HEK293 (cell line): ENCODE measurements around the gene PDCL3.

ENCODE experiments used
- CTCF ChIA-PET: fragments of 350-600 bp; formaldehyde crosslinking; extraction: SDS; loops from one replicate; lab custom pipeline; 2021; ENCODE audit warnings: antibody characterized with exemption; lab: Yijun Ruan, JAX
- POLR2A ChIA-PET: fragments of 300-600 bp; formaldehyde crosslinking; extraction: SDS; loops from one replicate; lab custom pipeline; 2020; ENCODE audit warnings: antibody characterized with exemption, inconsistent platforms; lab: Yijun Ruan, JAX
- H3K27ac ChIP-seq: fragments of 200-500 bp; sonication (Bioruptor generic); 2 replicates; pipeline ENCODE4 v1.5.1; 2014; ENCODE audit warnings: low read depth, low read length, control low read depth, inconsistent platforms; ENCODE audit errors: extremely low read depth
- H3K36me3 ChIP-seq, 2 experiments: fragments of 200-500 bp in 1 of 2; sonication (Bioruptor generic) in 1 of 2; 1 replicate in 1 of 2; 2 replicates in 1 of 2; pipeline ENCODE4 v1.5.1; 2014 to 2017; ENCODE audit warnings: inconsistent platforms in 2 of 2, low read length in 2 of 2; ENCODE audit not compliant: control insufficient read depth in 2 of 2, insufficient read depth in 1 of 2
- H3K4me1 ChIP-seq: fragments of 200-500 bp; sonication (Bioruptor generic); 2 replicates; pipeline ENCODE4 v1.5.1; 2014; ENCODE audit warnings: mild to moderate bottlenecking, low read length, inconsistent platforms; ENCODE audit not compliant: control insufficient read depth, insufficient read depth
- H3K4me3 ChIP-seq: 2 replicates; pipeline ENCODE4 v1.5.1; 2011; ENCODE audit warnings: low read depth, mild to moderate bottlenecking, control low read depth, low read length, moderate library complexity
- H3K9me3 ChIP-seq: fragments of 200-500 bp; sonication (Bioruptor generic); 2 replicates; pipeline ENCODE4 v1.5.1; 2014; ENCODE audit warnings: low read depth, low read length, inconsistent platforms; ENCODE audit not compliant: control insufficient read depth, insufficient read depth
- HOXC10 ChIP-seq: sonication (generic); formaldehyde crosslinking; IDR thresholded peaks from 2 replicates; pipeline ENCODE4 v1.8.1; 2023; ENCODE audit warnings: mild to moderate bottlenecking, missing genetic modification reagents
- KLF8 ChIP-seq: fragments of 450-650 bp; formaldehyde crosslinking; IDR thresholded peaks from 2 replicates; pipeline ENCODE4 v1.5.1; 2016; ENCODE audit warnings: missing biosample characterization, missing genetic modification characterization
- OVOL3 ChIP-seq: fragments of 450-650 bp; formaldehyde crosslinking; IDR thresholded peaks from 2 replicates; pipeline ENCODE4 v1.5.1; 2016; ENCODE audit warnings: missing biosample characterization, missing genetic modification characterization
- REPIN1 ChIP-seq: fragments of 450-650 bp; formaldehyde crosslinking; IDR thresholded peaks from 2 replicates; pipeline ENCODE4 v1.5.1; 2017; ENCODE audit warnings: missing biosample characterization, missing genetic modification characterization, low read depth
- SCRT1 ChIP-seq: fragments of 450-650 bp; formaldehyde crosslinking; IDR thresholded peaks from 2 replicates; pipeline ENCODE4 v1.5.1; 2016; ENCODE audit warnings: missing biosample characterization, missing genetic modification characterization, borderline replicate concordance
- TRIM28 ChIP-seq: IDR thresholded peaks from 2 replicates; pipeline ENCODE4 v1.6.1; 2011; ENCODE audit warnings: low read length, control low read depth, borderline replicate concordance
- ZBTB10 ChIP-seq: fragments of 450-650 bp; formaldehyde crosslinking; IDR thresholded peaks from 2 replicates; pipeline ENCODE4 v1.5.1; 2016; ENCODE audit warnings: missing biosample characterization, missing genetic modification characterization
- ZBTB17 ChIP-seq: fragments of 450-650 bp; formaldehyde crosslinking; IDR thresholded peaks from 2 replicates; pipeline ENCODE4 v1.5.1; 2016; ENCODE audit warnings: missing biosample characterization, missing genetic modification characterization
- ZNF223 ChIP-seq: fragments of 450-650 bp; formaldehyde crosslinking; IDR thresholded peaks from 2 replicates; pipeline ENCODE4 v1.5.1; 2016; ENCODE audit warnings: missing biosample characterization, missing genetic modification characterization
- ZNF514 ChIP-seq: fragments of 450-650 bp; formaldehyde crosslinking; IDR thresholded peaks from 2 replicates; pipeline ENCODE4 v1.5.1; 2016; ENCODE audit warnings: missing biosample characterization, missing genetic modification characterization
- ZNF529 ChIP-seq: fragments of 450-650 bp; formaldehyde crosslinking; IDR thresholded peaks from 2 replicates; pipeline ENCODE4 v1.5.1; 2017; ENCODE audit warnings: missing genetic modification characterization, missing biosample characterization; ENCODE audit not compliant: insufficient replicate concordance
- TF ChIP-seq, protein P1 (sequence below): fragments of 450-650 bp; IDR thresholded peaks from 2 replicates; pipeline ENCODE4 v1.5.1; 2018; ENCODE audit warnings: missing biosample characterization, mild to moderate bottlenecking, missing genetic modification characterization
- TF ChIP-seq, protein P2 (sequence below): fragments of 450-650 bp; formaldehyde crosslinking; IDR thresholded peaks from 2 replicates; pipeline ENCODE4 v1.5.1; 2016; ENCODE audit warnings: missing biosample characterization, missing genetic modification characterization
- TF ChIP-seq, protein P3 (sequence below): fragments of 450-650 bp; formaldehyde crosslinking; IDR thresholded peaks from 2 replicates; pipeline ENCODE4 v1.5.1; 2016; ENCODE audit warnings: missing biosample characterization, missing genetic modification characterization
- TF ChIP-seq, protein P4 (sequence below): fragments of 450-650 bp; formaldehyde crosslinking; IDR thresholded peaks from 2 replicates; pipeline ENCODE4 v1.5.1; 2016; ENCODE audit warnings: missing biosample characterization, missing genetic modification characterization, borderline replicate concordance
- TF ChIP-seq, protein P5 (sequence below): sonication (generic); formaldehyde crosslinking; IDR thresholded peaks from 2 replicates; pipeline ENCODE4 v1.8.1; 2022; ENCODE audit warnings: mild to moderate bottlenecking, moderate library complexity, missing genetic modification reagents
- TF ChIP-seq, protein P6 (sequence below): fragments of 450-650 bp; formaldehyde crosslinking; IDR thresholded peaks from 2 replicates; pipeline ENCODE4 v1.5.1; 2017; ENCODE audit warnings: missing biosample characterization, mild to moderate bottlenecking, missing genetic modification characterization, moderate library complexity

Gene PDCL3

GRCh38 chr2:100518801-100519200, 44.0 kb upstream of the PDCL3 start:
- POLR2A ChIA-PET: no interaction called here
- H3K4me3 ChIP-seq: no peak overlapping the region
- TF ChIP-seq, protein P1, sequence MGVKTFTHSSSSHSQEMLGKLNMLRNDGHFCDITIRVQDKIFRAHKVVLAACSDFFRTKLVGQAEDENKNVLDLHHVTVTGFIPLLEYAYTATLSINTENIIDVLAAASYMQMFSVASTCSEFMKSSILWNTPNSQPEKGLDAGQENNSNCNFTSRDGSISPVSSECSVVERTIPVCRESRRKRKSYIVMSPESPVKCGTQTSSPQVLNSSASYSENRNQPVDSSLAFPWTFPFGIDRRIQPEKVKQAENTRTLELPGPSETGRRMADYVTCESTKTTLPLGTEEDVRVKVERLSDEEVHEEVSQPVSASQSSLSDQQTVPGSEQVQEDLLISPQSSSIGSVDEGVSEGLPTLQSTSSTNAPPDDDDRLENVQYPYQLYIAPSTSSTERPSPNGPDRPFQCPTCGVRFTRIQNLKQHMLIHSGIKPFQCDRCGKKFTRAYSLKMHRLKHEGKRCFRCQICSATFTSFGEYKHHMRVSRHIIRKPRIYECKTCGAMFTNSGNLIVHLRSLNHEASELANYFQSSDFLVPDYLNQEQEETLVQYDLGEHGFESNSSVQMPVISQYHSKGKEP: no peak
- no peak for TF ChIP-seq ZNF223 (tag by site-specific recombination)
- no peak for TF ChIP-seq REPIN1 (tag by site-specific recombination)
- TF ChIP-seq ZNF514: no peak
- TF ChIP-seq, protein P2, sequence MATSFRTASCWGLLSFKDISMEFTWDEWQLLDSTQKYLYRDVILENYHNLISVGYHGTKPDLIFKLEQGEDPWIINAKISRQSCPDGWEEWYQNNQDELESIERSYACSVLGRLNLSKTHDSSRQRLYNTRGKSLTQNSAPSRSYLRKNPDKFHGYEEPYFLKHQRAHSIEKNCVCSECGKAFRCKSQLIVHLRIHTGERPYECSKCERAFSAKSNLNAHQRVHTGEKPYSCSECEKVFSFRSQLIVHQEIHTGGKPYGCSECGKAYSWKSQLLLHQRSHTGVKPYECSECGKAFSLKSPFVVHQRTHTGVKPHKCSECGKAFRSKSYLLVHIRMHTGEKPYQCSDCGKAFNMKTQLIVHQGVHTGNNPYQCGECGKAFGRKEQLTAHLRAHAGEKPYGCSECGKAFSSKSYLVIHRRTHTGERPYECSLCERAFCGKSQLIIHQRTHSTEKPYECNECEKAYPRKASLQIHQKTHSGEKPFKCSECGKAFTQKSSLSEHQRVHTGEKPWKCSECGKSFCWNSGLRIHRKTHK (tag by site-specific recombination): no peak
- TF ChIP-seq ZBTB10 (tag by site-specific recombination): no peak
- TF ChIP-seq HOXC10 (CRISPR knock-in tag): no peak
- no peak for TF ChIP-seq TRIM28
- TF ChIP-seq OVOL3: no peak
- no peak for TF ChIP-seq SCRT1 (tag by site-specific recombination)
- TF ChIP-seq, protein P3, sequence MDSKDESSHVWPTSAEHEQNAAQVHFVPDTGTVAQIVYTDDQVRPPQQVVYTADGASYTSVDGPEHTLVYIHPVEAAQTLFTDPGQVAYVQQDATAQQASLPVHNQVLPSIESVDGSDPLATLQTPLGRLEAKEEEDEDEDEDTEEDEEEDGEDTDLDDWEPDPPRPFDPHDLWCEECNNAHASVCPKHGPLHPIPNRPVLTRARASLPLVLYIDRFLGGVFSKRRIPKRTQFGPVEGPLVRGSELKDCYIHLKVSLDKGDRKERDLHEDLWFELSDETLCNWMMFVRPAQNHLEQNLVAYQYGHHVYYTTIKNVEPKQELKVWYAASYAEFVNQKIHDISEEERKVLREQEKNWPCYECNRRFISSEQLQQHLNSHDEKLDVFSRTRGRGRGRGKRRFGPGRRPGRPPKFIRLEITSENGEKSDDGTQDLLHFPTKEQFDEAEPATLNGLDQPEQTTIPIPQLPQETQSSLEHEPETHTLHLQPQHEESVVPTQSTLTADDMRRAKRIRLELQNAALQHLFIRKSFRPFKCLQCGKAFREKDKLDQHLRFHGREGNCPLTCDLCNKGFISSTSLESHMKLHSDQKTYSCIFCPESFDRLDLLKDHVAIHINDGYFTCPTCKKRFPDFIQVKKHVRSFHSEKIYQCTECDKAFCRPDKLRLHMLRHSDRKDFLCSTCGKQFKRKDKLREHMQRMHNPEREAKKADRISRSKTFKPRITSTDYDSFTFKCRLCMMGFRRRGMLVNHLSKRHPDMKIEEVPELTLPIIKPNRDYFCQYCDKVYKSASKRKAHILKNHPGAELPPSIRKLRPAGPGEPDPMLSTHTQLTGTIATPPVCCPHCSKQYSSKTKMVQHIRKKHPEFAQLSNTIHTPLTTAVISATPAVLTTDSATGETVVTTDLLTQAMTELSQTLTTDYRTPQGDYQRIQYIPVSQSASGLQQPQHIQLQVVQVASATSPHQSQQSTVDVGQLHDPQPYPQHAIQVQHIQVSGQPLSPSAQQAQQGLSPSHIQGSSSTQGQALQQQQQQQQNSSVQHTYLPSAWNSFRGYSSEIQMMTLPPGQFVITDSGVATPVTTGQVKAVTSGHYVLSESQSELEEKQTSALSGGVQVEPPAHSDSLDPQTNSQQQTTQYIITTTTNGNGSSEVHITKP: no peak
- no peak overlapping the region for H3K27ac ChIP-seq
- CTCF ChIA-PET: no interaction called here
- H3K4me1 ChIP-seq: no peaks in the 10 kb centered on the region
- no peaks in the 10 kb centered on the region for H3K36me3 ChIP-seq
- no peaks in the 10 kb centered on the region for H3K9me3 ChIP-seq

- no peaks in the 10 kb centered on the region for H3K9me3 ChIP-seq
- H3K36me3 ChIP-seq: no peaks in the 10 kb centered on the region
- H3K4me3 ChIP-seq: no peak overlapping the region
- H3K27ac ChIP-seq: no peak overlapping the region
- no peaks in the 10 kb centered on the region for H3K4me1 ChIP-seq
- CTCF ChIA-PET: interaction anchor here (0.6 kb wide), 1 partner anchor 15 kb away, joined by 3 read pairs; no protein-coding TSS in a partner anchor
- POLR2A ChIA-PET: no interaction called here
- no peak for TF ChIP-seq ZNF529
- no peak for TF ChIP-seq KLF8 (tag by site-specific recombination)
- TF ChIP-seq ZBTB17 (tag by site-specific recombination): no peak
- TF ChIP-seq, protein P4, sequence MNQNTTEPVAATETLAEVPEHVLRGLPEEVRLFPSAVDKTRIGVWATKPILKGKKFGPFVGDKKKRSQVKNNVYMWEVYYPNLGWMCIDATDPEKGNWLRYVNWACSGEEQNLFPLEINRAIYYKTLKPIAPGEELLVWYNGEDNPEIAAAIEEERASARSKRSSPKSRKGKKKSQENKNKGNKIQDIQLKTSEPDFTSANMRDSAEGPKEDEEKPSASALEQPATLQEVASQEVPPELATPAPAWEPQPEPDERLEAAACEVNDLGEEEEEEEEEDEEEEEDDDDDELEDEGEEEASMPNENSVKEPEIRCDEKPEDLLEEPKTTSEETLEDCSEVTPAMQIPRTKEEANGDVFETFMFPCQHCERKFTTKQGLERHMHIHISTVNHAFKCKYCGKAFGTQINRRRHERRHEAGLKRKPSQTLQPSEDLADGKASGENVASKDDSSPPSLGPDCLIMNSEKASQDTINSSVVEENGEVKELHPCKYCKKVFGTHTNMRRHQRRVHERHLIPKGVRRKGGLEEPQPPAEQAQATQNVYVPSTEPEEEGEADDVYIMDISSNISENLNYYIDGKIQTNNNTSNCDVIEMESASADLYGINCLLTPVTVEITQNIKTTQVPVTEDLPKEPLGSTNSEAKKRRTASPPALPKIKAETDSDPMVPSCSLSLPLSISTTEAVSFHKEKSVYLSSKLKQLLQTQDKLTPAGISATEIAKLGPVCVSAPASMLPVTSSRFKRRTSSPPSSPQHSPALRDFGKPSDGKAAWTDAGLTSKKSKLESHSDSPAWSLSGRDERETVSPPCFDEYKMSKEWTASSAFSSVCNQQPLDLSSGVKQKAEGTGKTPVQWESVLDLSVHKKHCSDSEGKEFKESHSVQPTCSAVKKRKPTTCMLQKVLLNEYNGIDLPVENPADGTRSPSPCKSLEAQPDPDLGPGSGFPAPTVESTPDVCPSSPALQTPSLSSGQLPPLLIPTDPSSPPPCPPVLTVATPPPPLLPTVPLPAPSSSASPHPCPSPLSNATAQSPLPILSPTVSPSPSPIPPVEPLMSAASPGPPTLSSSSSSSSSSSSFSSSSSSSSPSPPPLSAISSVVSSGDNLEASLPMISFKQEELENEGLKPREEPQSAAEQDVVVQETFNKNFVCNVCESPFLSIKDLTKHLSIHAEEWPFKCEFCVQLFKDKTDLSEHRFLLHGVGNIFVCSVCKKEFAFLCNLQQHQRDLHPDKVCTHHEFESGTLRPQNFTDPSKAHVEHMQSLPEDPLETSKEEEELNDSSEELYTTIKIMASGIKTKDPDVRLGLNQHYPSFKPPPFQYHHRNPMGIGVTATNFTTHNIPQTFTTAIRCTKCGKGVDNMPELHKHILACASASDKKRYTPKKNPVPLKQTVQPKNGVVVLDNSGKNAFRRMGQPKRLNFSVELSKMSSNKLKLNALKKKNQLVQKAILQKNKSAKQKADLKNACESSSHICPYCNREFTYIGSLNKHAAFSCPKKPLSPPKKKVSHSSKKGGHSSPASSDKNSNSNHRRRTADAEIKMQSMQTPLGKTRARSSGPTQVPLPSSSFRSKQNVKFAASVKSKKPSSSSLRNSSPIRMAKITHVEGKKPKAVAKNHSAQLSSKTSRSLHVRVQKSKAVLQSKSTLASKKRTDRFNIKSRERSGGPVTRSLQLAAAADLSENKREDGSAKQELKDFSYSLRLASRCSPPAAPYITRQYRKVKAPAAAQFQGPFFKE (tag by site-specific recombination): no peak
- TF ChIP-seq, protein P5, sequence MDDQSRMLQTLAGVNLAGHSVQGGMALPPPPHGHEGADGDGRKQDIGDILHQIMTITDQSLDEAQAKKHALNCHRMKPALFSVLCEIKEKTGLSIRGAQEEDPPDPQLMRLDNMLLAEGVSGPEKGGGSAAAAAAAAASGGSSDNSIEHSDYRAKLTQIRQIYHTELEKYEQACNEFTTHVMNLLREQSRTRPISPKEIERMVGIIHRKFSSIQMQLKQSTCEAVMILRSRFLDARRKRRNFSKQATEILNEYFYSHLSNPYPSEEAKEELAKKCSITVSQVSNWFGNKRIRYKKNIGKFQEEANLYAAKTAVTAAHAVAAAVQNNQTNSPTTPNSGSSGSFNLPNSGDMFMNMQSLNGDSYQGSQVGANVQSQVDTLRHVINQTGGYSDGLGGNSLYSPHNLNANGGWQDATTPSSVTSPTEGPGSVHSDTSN: no peak
- TF ChIP-seq, protein P6, sequence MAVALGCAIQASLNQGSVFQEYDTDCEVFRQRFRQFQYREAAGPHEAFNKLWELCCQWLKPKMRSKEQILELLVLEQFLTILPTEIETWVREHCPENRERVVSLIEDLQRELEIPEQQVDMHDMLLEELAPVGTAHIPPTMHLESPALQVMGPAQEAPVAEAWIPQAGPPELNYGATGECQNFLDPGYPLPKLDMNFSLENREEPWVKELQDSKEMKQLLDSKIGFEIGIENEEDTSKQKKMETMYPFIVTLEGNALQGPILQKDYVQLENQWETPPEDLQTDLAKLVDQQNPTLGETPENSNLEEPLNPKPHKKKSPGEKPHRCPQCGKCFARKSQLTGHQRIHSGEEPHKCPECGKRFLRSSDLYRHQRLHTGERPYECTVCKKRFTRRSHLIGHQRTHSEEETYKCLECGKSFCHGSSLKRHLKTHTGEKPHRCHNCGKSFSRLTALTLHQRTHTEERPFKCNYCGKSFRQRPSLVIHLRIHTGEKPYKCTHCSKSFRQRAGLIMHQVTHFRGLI (tag by site-specific recombination): no peak
These were observed 42.6 kb upstream of the PDCL3 start for GRCh38 chr2:100520224-100520623.
